GM12892 (cell line): ENCODE results near the gene MAVS.

Source experiments
- POLR2A ChIP-seq: IDR thresholded peaks from 2 replicates; pipeline ENCODE4 v1.6.1; 2011; ENCODE audit warnings: low read depth, low read length, control low read depth
- POLR2AphosphoS5 ChIP-seq: IDR thresholded peaks from 2 replicates; pipeline ENCODE4 v1.6.1; 2011; ENCODE audit warnings: low read depth, low read length, control low read depth

GRCh38 chr20:3911956-3912355, 65.3 kb downstream of the MAVS start:
- TF ChIP-seq POLR2A (0 out of 2 replicates have a peak, but pooled peaks have one; percentile 21), POLR2AphosphoS5 (no peak)
